Neural progenitor cell (in vitro differentiated cells): ENCODE data around the gene PTPRN2. TPM values are rescaled to one million over a fixed set of nuclear protein-coding genes. Genes with fewer than 3 reads are reported as not detected.
"Not testable (repeated sequence)": the region's sequence is repeated elsewhere in the genome, so short reads cannot be mapped to it uniquely, and the experiment has no call there.

ENCODE experiments used
- DNase-seq: peaks from one replicate; pipeline ENCODE4 v3.0.0-alpha.2; 2016; ENCODE audit warnings: low spot score
- H2AFZ ChIP-seq: fragments of 200-600 bp; sonication (generic); replicated peaks from 2 replicates; pipeline ENCODE4 v1.6.1; 2016; ENCODE audit warnings: antibody characterized with exemption
- H3F3A ChIP-seq: fragments of 200-600 bp; sonication (generic); 2 replicates; pipeline ENCODE4 v1.6.1; 2016; ENCODE audit warnings: antibody characterized with exemption, low read depth
- H3K27ac ChIP-seq: fragments of 200-600 bp; sonication (generic); 2 replicates; pipeline ENCODE4 v1.5.1; 2016; ENCODE audit warnings: mild to moderate bottlenecking
- H3K27me3 ChIP-seq: fragments of 200-600 bp; sonication (generic); 2 replicates; pipeline ENCODE4 v1.6.1; 2016; ENCODE audit warnings: mild to moderate bottlenecking, moderate library complexity
- H3K36me3 ChIP-seq: fragments of 200-600 bp; sonication (generic); 2 replicates; pipeline ENCODE4 v1.5.1; 2016
- H3K4me1 ChIP-seq: fragments of 200-600 bp; sonication (generic); 2 replicates; pipeline ENCODE4 v1.6.1; 2016; ENCODE audit warnings: mixed run types
- H3K4me2 ChIP-seq: fragments of 200-600 bp; sonication (generic); 2 replicates; pipeline ENCODE4 v1.6.1; 2016
- H3K4me3 ChIP-seq: fragments of 200-600 bp; sonication (generic); 2 replicates; pipeline ENCODE4 v1.5.1; 2016
- H3K79me2 ChIP-seq: fragments of 200-600 bp; sonication (generic); 2 replicates; pipeline ENCODE4 v1.6.1; 2016; ENCODE audit warnings: low read depth
- H3K9ac ChIP-seq: fragments of 200-600 bp; sonication (generic); 2 replicates; pipeline ENCODE4 v1.6.1; 2016
- H3K9me3 ChIP-seq: fragments of 200-600 bp; sonication (generic); 2 replicates; pipeline ENCODE4 v1.5.1; 2016; ENCODE audit warnings: low read depth
- H4K20me1 ChIP-seq: fragments of 200-600 bp; sonication (generic); 2 replicates; pipeline ENCODE4 v1.6.1; 2016; ENCODE audit warnings: low read depth
- H3K27ac Mint-ChIP-seq: 3 replicates; pipeline ENCODE4 v1.8.0; 2021; ENCODE audit warnings: mixed read lengths
- H3K27me3 Mint-ChIP-seq: 2 replicates; pipeline ENCODE4 v1.8.0; 2022; ENCODE audit warnings: low read depth, mild to moderate bottlenecking, inconsistent platforms, moderate library complexity, mixed read lengths; ENCODE audit not compliant: insufficient read depth
- H3K36me3 Mint-ChIP-seq: 3 replicates; pipeline ENCODE4 v1.8.0; 2021; ENCODE audit warnings: mixed read lengths
- H3K4me1 Mint-ChIP-seq: 3 replicates; pipeline ENCODE4 v1.8.0; 2021; ENCODE audit warnings: mixed read lengths
- H3K4me3 Mint-ChIP-seq: 3 replicates; pipeline ENCODE4 v1.8.0; 2021; ENCODE audit warnings: mild to moderate bottlenecking, moderate library complexity, mixed read lengths
- H3K9me3 Mint-ChIP-seq: 3 replicates; pipeline ENCODE4 v1.8.0; 2020; ENCODE audit warnings: mixed read lengths
- CTCF ChIP-seq: fragments of 200-600 bp; sonication (generic); IDR thresholded peaks from 2 replicates; pipeline ENCODE4 v1.5.1; 2017; ENCODE audit warnings: antibody characterized with exemption, mild to moderate bottlenecking
- EZH2 ChIP-seq: fragments of 200-600 bp; sonication (generic); IDR thresholded peaks from 2 replicates; pipeline ENCODE4 v1.6.1; 2017; ENCODE audit warnings: antibody characterized with exemption, mild to moderate bottlenecking, moderate library complexity
- EZH2phosphoT487 ChIP-seq: fragments of 200-600 bp; sonication (generic); IDR thresholded peaks from 2 replicates; pipeline ENCODE4 v1.6.1; 2017; ENCODE audit warnings: antibody characterized with exemption
- total RNA-seq: library from RNA; depleted of rRNA; stranded (reverse); fragments of >200 nt; gene quantifications from 2 replicates; pipeline ENCODE4 v1.2.3, GENCODE V29; 2015; ENCODE audit warnings: low replicate concordance

PTPRN2 gene
- total RNA-seq, 1 donor from 2014 or later = 3.0 TPM

- Mint-ChIP-seq H3K27ac (peak overlapping the region; percentile 79), H3K9me3 (no peaks in the 10 kb centered on the region), H3K36me3 (no peaks in the 10 kb centered on the region), H3K4me1 (peaks cover 19% of the 10 kb centered on the region), H3K27me3 (no peaks in the 10 kb centered on the region), H3K4me3 (no peak overlapping the region)
- no peak overlapping the region for H2AFZ ChIP-seq
- no peak for TF ChIP-seq EZH2phosphoT487
- no peak for TF ChIP-seq EZH2
- no peak for TF ChIP-seq CTCF
- no peaks in the 10 kb centered on the region for H3K79me2 ChIP-seq
- no peak for DNase-seq
- no peak overlapping the region for H3K9ac ChIP-seq
- no peaks in the 10 kb centered on the region for H3F3A ChIP-seq
- H3K4me1 ChIP-seq = peaks cover 13% of the 10 kb centered on the region
- H4K20me1 ChIP-seq = no peaks in the 10 kb centered on the region
- H3K4me2 ChIP-seq = no peak overlapping the region
- no peak overlapping the region for H3K4me3 ChIP-seq
- H3K36me3 ChIP-seq = no peaks in the 10 kb centered on the region
- no peaks in the 10 kb centered on the region for H3K27me3 ChIP-seq
- H3K27ac ChIP-seq = no peak overlapping the region
- H3K9me3 ChIP-seq = no peaks in the 10 kb centered on the region
These were observed 691.9 kb downstream of the PTPRN2 start for GRCh38 chr7:157895520-157896375.

GRCh38 chr7:157895098-157895497, 692.5 kb downstream of the PTPRN2 start:
- not testable (repeated sequence) for H3K36me3 ChIP-seq, H3K9ac ChIP-seq, H3F3A ChIP-seq, H3K36me3 Mint-ChIP-seq, H2AFZ ChIP-seq, H3K27ac ChIP-seq, H3K27me3 Mint-ChIP-seq, H3K4me3 Mint-ChIP-seq, H3K27me3 ChIP-seq, H3K4me2 ChIP-seq, H3K79me2 ChIP-seq, DNase-seq, H3K27ac Mint-ChIP-seq, H4K20me1 ChIP-seq, H3K4me3 ChIP-seq, H3K9me3 Mint-ChIP-seq, H3K9me3 ChIP-seq
- peaks cover 13% of the 10 kb centered on the region for H3K4me1 ChIP-seq
- peaks cover 19% of the 10 kb centered on the region for H3K4me1 Mint-ChIP-seq

- Histone ChIP-seq H2AFZ (no peak overlapping the region), H4K20me1 (no peaks in the 10 kb centered on the region), H3K27ac (no peak overlapping the region), H3F3A (no peaks in the 10 kb centered on the region), H3K9me3 (no peaks in the 10 kb centered on the region), H3K9ac (no peak overlapping the region), H3K4me3 (no peak overlapping the region), H3K4me2 (no peak overlapping the region), H3K36me3 (no peaks in the 10 kb centered on the region), H3K4me1 (peaks cover 6% of the 10 kb centered on the region), H3K27me3 (no peaks in the 10 kb centered on the region), H3K79me2 (no peaks in the 10 kb centered on the region)
- no peaks in the 10 kb centered on the region for H3K9me3 Mint-ChIP-seq
- TF ChIP-seq CTCF (no peak), EZH2phosphoT487 (no peak), EZH2 (no peak)
- no peaks in the 10 kb centered on the region for H3K36me3 Mint-ChIP-seq
- H3K27me3 Mint-ChIP-seq = no peaks in the 10 kb centered on the region
- H3K4me3 Mint-ChIP-seq = no peak overlapping the region
- no peak overlapping the region for H3K27ac Mint-ChIP-seq
- DNase-seq = no peak
- peaks cover 11% of the 10 kb centered on the region for H3K4me1 Mint-ChIP-seq
These were observed 694.0 kb downstream of the PTPRN2 start for GRCh38 chr7:157893535-157894044.
